NOMO-1 treated with dmso at 0.1 percent for 144 hours (cell line): Measurements from ENCODE around the gene NELL1.

Source experiments
- DNase-seq: peaks from one replicate; lab custom pipeline; 2025; ENCODE audit not compliant: unreplicated experiment; lab: John Stamatoyannopoulos, UW

NELL1 gene

DNA sequence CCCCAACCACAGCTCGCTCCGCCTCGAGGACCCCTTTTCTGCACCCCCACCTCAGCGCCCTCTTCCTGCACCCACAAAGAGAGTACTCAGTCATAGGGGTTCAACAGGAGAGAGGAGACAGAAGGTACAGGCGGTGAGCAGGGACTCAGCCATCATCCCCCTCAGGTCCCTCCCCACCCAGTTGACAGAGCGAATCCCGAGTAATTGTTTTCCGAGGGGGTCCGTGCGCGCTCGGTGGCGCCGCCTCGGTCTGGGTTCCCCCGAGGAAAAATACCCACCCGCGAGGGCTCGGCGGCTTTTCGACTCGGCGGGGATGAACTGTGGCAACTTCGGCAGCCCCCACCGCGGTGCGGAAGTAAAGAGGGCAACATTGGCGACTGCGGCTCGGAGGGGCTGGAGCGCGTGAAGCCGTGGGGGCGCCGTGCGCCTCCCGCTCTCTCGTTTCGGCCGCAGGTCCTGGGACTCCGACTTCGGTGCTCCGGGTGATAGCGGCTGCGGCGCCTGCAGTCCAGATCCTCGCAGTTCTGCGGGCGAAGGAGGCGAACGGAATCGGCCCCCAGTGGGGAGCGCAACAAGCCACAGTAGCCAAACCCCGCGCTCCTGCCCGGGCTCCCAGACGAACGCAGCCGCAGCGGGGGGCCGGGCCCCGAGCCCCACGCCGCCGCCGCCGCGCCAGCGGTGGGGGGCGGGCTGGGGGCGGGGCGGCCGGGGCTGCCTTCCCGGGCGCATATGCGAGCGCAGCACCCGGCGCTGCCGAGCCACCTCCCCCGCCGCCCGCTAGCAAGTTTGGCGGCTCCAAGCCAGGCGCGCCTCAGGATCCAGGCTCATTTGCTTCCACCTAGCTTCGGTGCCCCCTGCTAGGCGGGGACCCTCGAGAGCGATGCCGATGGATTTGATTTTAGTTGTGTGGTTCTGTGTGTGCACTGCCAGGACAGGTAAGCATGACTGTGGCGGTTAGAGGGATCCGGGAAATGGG is at the start of gene NELL1:
Gene NELL1 (plus strand): TSS at position 743 of the 976 bp plus-strand sequence.
- no peak for DNase-seq

DNA sequence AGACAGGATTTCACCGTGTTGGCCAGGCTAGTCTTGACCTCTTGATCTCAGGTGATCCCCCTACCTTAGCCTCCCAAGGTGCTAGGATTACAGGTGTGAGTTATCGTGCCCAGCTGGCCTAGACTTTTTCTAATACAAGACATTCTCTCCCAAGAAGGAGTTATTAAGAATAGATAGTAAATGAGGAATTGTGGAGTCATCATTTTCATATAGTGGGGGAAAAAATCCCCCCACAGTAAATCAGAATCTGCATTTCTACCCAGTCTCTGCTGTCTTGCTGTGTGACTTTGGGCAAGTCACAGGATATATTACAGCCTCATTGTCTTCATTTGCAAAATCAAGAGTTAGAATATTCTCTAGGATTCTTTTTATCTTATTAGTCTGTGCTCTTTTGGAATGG is 48.4 kb upstream of the NELL1 start:
- no peak for DNase-seq

DNA sequence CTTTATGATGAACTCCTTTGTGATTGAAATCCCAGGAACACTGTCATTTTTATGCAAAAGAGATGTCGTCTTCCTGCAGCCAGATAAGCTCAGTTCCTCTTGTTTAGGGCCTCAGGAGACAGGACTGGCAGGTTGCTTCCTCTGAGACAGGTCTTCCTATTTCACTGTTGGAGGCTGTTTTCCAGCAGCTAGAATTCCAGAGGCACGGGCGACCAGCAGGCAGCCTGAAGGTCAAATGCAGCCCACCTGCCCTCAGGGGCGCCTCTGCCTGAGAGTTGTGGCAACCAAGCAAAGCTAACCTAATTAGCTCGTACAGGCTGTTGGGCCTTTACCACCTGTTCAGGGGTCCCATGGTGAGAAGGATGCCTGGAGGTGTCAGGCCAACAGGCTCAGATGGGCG is 47.7 kb upstream of the NELL1 start:
- DNase-seq = no peak

- peak; percentile 20 for DNase-seq
Observed at GRCh38 chr11:20623252-20623651, 46.1 kb upstream of the NELL1 start.

GRCh38 chr11:20626279-20626678 is 43.1 kb upstream of the NELL1 start:
- no peak for DNase-seq

DNA sequence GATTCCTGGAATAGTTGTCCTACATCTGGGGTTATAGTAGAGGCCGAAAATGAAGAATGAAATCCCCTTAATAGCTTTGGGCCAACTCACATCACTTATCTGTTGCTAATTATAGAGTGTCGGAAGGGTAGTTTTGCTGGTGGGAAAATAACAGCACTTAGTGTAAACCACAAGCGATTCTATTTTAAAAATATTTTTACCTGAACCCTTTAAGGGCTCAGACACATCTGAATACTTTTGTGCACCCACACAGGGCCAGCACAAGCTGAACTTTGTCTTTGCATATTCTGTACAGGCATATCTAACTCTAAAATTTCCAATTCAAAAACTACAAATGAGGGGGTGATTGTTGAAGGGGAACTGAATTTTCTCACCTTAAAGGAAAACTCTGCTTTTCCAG is 42.4 kb upstream of the NELL1 start:
- no peak for DNase-seq

GRCh38 chr11:20627701-20628100 is 41.7 kb upstream of the NELL1 start:
- no peak for DNase-seq

GRCh38 chr11:20631519-20632168 is 37.7 kb upstream of the NELL1 start:
- DNase-seq = no peak

- no peak for DNase-seq
Observed at GRCh38 chr11:20632169-20632532, 37.2 kb upstream of the NELL1 start.

GRCh38 chr11:20634044-20634443 is 35.3 kb upstream of the NELL1 start:
- DNase-seq = no peak

DNA sequence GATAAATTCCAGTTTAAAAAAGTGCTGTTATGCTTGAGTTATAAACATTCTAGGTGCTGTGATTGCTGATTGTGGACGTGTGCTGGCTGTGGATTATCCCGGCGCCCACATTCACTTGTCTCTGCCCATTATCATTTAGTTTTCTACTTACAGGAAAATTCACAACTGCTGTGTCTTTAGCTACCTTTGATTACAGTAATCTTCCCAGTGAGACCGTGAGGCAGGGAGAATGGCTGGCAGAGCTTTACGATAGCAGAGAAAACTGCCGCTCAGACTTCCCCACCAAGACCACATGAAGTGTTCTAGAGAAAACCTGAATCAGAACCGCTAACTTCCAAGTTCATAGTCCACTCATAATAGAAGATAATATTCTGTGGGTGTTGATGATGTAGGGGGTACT is 34.6 kb upstream of the NELL1 start:
- no peak for DNase-seq

- no peak for DNase-seq
Observed at GRCh38 chr11:20638074-20638473, 31.3 kb upstream of the NELL1 start.

GRCh38 chr11:20639688-20640087 is 29.7 kb upstream of the NELL1 start:
- DNase-seq = no peak

DNA sequence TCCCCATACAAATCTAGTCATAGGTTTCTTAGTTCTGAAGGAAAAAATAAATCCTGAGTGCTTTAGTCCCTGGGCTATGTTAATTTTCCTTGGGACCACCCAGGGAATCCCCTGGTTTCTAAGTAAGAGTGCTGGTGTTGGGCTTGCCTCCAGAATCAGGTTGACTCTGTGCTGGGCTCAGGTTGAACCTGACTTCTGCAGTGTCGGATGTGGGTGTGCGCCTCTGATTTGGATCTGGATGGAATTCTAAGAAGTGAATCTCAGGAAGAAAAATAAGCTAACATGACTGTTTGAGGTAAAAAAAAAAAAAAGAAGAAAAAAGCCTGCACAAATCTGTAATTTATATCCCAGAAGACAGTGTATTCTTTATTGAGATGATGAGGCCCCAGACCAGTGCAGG is 29.0 kb upstream of the NELL1 start:
- no peak for DNase-seq

GRCh38 chr11:20644360-20644759 is 25.0 kb upstream of the NELL1 start:
- no peak for DNase-seq

GRCh38 chr11:20647976-20648565 is 21.3 kb upstream of the NELL1 start:
- no peak for DNase-seq

DNA sequence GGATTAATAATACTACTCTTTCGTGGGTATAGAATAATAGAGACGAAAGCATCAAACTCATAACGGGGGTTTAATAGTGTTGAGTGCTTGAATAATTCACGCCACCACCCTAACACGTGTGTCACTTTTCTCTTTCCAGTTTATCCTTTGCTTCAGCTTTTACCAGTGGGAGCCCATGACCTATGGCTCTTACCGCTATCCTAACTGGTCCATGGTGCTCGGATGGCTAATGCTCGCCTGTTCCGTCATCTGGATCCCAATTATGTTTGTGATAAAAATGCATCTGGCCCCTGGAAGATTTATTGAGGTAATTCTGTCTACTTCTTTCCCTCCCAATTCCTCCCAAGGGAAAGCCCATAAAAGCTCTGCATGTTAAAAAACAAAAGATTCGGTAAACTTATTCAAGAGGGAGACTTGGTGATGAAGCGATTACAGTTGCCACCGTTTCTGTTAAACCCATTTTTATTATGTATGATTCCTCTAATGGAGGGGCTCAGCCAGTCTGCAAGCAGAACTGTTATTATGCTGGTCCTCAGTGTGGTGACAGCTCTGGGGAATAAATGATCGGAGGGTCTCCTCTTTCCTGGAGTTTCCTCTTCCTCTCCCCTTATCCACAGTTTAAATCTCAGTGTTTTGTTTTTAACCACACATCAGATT is 17.1 kb upstream of the NELL1 start:
- DNase-seq = no peak

DNA sequence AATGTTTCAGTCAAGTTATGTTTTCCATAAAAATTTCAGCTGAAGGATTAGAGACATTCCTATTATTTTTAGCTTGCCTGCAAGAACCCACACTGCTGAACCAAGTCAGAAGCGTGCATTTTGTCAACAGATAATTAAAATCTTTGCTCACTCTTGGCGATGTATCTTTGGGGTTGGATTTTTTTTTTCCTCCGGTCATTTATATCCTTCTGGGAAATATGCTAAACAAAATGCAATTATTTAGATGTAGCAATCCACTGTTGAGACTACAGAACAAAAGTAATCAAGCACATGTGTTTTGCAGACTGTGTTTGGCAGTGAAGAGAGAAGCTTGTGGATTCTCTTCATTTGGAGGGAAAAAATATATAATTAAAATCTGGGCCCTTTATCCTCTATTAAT is 15.3 kb upstream of the NELL1 start:
- no peak for DNase-seq

DNA sequence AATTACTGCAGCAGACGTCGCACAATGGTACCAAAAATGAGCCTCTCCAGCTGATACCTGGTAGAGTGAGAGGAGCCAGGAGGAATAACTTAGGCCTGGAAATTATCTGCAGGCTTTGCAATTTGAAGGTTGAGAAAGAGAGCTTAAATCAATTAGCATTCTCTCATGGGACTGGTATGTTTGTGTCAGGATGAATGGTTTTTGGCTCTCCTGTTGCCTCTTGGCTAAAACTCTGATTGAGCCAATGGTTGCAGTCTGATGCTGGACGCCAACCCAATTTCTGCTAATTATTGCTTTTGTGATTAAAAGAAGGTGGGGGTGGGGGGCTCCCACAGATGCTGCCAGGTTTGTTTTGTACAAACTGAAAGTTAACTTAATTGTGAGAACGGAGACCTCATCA is 12.5 kb upstream of the NELL1 start:
- DNase-seq = no peak

GRCh38 chr11:20658135-20658534 is 11.3 kb upstream of the NELL1 start:
- DNase-seq = no peak

- no peak for DNase-seq
Observed at GRCh38 chr11:20661445-20661844, 7.9 kb upstream of the NELL1 start.

DNA sequence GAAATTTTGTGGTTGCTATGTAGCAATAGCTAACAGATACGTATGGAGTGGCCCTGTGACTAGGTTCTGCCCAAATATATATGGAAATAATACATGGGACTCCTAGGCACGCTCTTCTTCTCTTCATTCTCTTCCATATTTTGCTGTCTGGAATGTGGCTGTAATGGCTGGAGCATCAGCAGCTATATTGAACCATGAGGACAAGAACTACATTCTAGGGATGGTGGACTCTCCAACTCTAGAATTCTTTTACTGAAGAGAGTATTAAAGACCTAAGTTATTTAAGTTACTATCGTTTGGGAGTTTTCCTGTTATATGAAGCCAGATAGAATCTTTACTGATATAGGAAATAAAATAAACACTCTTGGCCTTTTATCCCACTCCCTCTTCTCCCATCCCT is 7.5 kb upstream of the NELL1 start:
- no peak for DNase-seq
